AG04450 (cell line): Measurements from ENCODE around the gene TEX48. TPM values are rescaled to one million over a fixed set of nuclear protein-coding genes. Genes with fewer than 3 reads are reported as not detected.
A peak's percentile ranks its signal among the peaks of the same experiment; 100 is the strongest.

Experiments used
- CTCF ChIA-PET: fragments of 300-600, 350-600 bp; formaldehyde crosslinking; extraction: SDS; loops from one replicate; lab custom pipeline; 2022; ENCODE audit warnings: antibody characterized with exemption, inconsistent platforms; lab: Charles Lee
- POLR2A ChIA-PET: fragments of 350-600 bp; formaldehyde crosslinking; extraction: SDS; loops from one replicate; lab custom pipeline; 2021; ENCODE audit warnings: antibody characterized with exemption, inconsistent platforms; lab: Yijun Ruan, JAX
- DNase-seq: peaks from one replicate; pipeline ENCODE4 v3.0.0-alpha.2; 2011; ENCODE audit warnings: low read depth, low spot score
- H3K27ac ChIP-seq: one replicate; pipeline ENCODE4 v1.5.1; 2012; ENCODE audit warnings: low read depth, low read length, control low read depth
- H3K27me3 ChIP-seq: one replicate; pipeline ENCODE4 v1.6.0; 2012; ENCODE audit warnings: low read length; ENCODE audit not compliant: control insufficient read depth, insufficient read depth
- H3K4me3 ChIP-seq: 2 replicates; pipeline ENCODE4 v1.5.1; 2011; ENCODE audit warnings: mild to moderate bottlenecking, low read depth, low read length, control low read depth
- H3K9me3 ChIP-seq: 2 replicates; pipeline ENCODE4 v1.5.1; 2012; ENCODE audit warnings: low read length; ENCODE audit not compliant: control insufficient read depth, insufficient read depth
- CTCF ChIP-seq: IDR thresholded peaks from 2 replicates; pipeline ENCODE4 v1.5.1; 2011; ENCODE audit warnings: low read depth, low read length, control low read depth, inconsistent platforms
- polyA minus RNA-seq: library from RNA; depleted of rRNA, polyadenylated mRNA; stranded (reverse); fragments of >200 nt; gene quantifications from 2 replicates; pipeline ENCODE4 v1.2.3, GENCODE V29; 2011; rRNA and poly(A)+ RNA removed
- polyA plus RNA-seq: library from polyadenylated mRNA; depleted of rRNA; stranded (reverse); fragments of >200 nt; gene quantifications from 2 replicates; pipeline ENCODE4 v1.2.3, GENCODE V29; 2011; rRNA removed

The TEX48 gene, protein sequence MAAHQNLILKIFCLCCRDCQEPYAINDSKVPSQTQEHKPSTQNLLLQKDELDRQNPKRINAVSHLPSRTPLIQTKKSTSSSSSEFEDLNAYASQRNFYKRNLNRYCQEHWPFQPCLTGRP
- polyA plus RNA-seq: not detected in 2 replicates
- polyA minus RNA-seq: not detected in 2 replicates

DNA sequence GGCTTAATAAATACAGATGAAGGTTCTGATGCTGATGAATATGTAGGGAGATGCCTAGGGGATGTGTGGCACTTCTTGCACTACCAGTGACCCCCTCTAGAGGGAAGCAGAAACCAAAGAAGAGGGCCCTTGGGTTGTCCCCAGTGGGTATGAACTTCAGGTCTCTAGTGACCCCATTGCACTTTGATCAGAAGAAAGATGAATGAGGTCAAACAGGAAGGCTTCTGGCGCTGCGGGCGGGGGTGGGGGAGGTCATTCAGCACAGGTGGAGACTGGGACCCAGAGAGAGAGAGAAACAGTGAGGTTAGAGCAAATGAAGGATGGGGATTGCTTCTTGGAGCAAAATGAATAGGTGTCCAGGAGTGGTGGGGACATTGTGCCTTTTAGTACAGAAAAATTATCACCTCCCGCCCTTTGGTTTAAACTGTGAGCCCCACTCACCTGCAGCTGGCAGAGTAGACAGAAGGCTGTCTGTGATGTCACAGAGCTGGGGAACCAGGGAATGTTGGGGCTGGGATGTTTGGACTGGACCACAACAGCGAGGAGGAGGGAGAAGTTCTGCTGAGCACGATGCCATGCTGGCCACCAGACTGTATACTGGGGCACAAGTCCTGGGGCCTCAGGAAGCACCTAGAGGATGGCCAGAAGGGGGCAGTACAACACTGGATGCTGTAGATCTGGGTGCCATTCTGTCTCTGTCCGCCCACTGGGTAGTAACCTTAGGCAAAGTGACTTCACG lies at the start of gene TEX48:
TEX48 (minus strand) TSS at position 599 of the 739 bp plus-strand sequence. CDS start 10,469 bp downstream, outside the sequence.
- CTCF ChIA-PET: interaction anchor here (0.6 to 3.2 kb wide), 39 partner anchors 9 to 849 kb away, joined by 3 to 61 read pairs (median 5); no protein-coding TSS in a partner anchor
- TF ChIP-seq CTCF: peak; percentile 79
- POLR2A ChIA-PET: no interaction called here
- Histone ChIP-seq H3K9me3 (peaks cover 5% of the 10 kb centered on the region), H3K27me3 (no peaks in the 10 kb centered on the region), H3K27ac (no peak within 1 kb of the TSS), H3K4me3 (no peak within 1 kb of the TSS)
- no peak for DNase-seq

DNA sequence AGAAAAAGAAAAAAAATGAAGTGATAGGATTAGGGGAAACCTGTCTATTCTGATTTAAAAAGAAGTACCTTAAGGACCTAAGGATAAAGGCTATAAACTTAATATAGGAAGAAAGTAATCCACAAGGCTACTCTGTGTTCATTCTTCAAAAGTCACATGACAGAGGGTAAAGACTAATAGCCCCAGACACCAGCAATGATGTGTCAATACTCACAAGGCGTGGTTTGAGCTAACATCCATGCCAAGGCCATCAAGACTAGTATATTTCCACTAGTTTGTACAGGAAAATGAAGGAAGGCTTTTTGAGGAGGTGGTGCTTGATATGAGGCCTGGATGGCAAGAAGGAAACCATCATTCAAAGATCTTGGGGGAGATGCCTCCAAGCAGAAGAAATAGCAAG lies 49.7 kb upstream of the TEX48 start:
- no peaks in the 10 kb centered on the region for H3K27me3 ChIP-seq
- no peak for TF ChIP-seq CTCF
- DNase-seq: no peak
- no peaks in the 10 kb centered on the region for H3K9me3 ChIP-seq
- ChIA-PET POLR2A (no interaction called here), CTCF (interaction anchor here (0.6 to 1.0 kb wide), 2 partner anchors 175 to 283 kb away, joined by 3 to 4 read pairs; no protein-coding TSS in a partner anchor)
- no peak overlapping the region for H3K4me3 ChIP-seq
- no peak overlapping the region for H3K27ac ChIP-seq

DNA sequence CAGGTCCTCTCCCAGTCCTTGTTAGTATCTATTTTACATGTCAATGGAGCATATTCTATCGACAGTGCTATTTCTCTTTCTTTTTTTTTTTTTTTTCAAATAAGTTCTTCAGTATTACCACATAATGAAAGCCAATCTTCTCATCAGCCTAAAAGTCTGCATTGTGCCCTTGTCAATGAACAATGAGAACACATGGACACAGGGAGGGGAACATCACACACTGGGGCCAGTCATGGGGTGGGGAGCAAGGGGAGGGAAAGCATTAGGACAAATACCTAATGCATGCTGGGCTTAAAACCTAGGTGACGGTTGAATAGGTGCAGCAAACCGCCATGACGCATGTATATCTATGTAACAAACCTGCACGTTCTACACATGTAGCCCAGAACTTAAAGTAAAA lies 47.7 kb upstream of the TEX48 start:
- no peak for DNase-seq
- H3K27me3 ChIP-seq: no peaks in the 10 kb centered on the region
- ChIA-PET POLR2A (no interaction called here), CTCF (interaction anchor here (1.4 kb wide), 1 partner anchor 177 kb away, joined by 4 read pairs; no protein-coding TSS in a partner anchor)
- H3K4me3 ChIP-seq: no peak overlapping the region
- no peak overlapping the region for H3K27ac ChIP-seq
- TF ChIP-seq CTCF: no peak
- H3K9me3 ChIP-seq: no peaks in the 10 kb centered on the region

DNA sequence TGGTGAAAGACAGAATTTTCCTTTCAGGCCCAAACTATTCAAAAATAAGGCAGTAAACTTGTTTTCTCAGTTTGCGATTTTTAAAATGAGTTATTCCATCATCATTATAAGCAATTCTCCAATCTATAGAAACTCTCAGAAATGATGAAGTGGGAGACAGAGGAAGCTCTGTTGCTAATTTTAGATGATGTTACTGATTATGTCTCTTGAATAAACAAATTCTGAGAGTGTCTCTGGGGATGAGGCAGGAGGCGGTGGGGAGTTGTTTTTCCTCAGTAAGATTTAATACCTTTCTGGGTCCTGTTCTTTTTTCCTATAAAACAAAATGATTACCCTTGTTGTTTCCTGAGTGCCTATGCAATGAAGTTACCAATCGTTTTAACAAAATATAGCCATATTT lies 43.9 kb upstream of the TEX48 start:
- no peak for TF ChIP-seq CTCF
- CTCF ChIA-PET: interaction anchor here (1.5 kb wide), 1 partner anchor 180 kb away, joined by 3 read pairs; no protein-coding TSS in a partner anchor
- no peak for DNase-seq
- H3K9me3 ChIP-seq: no peaks in the 10 kb centered on the region
- POLR2A ChIA-PET: no interaction called here
- H3K4me3 ChIP-seq: no peak overlapping the region
- H3K27me3 ChIP-seq: no peaks in the 10 kb centered on the region
- H3K27ac ChIP-seq: no peak overlapping the region

GRCh38 chr9:114724744-114725143 lies 42.8 kb upstream of the TEX48 start:
- H3K4me3 ChIP-seq: no peak overlapping the region
- CTCF ChIA-PET: interaction anchor here (1.4 to 1.5 kb wide), 2 partner anchors 44 to 181 kb away, joined by 3 to 5 read pairs; no protein-coding TSS in a partner anchor
- no peak for TF ChIP-seq CTCF
- H3K27me3 ChIP-seq: peaks cover 3% of the 10 kb centered on the region
- POLR2A ChIA-PET: interaction anchor here (0.9 to 1.9 kb wide), 5 partner anchors 34 to 290 kb away, joined by 3 to 11 read pairs (median 4); no protein-coding TSS in a partner anchor
- no peak for DNase-seq
- H3K9me3 ChIP-seq: no peaks in the 10 kb centered on the region
- no peak overlapping the region for H3K27ac ChIP-seq
